Chondrocyte (in vitro differentiated cells): ENCODE results near the gene LDLRAD4. TPM values are rescaled to one million over a fixed set of nuclear protein-coding genes. Genes with fewer than 3 reads are reported as not detected.

Source experiments
- DNase-seq: peaks from one replicate; pipeline ENCODE4 v3.0.0; 2021; ENCODE audit warnings: mixed read lengths, low spot score
- H3K27ac Mint-ChIP-seq: one replicate; pipeline ENCODE4 v1.8.0; 2021; ENCODE audit warnings: mild to moderate bottlenecking, moderate library complexity, mixed read lengths; ENCODE audit not compliant: unreplicated experiment
- H3K27me3 Mint-ChIP-seq: 2 replicates; pipeline ENCODE4 v1.8.0; 2021; ENCODE audit warnings: low read depth, mixed read lengths
- H3K36me3 Mint-ChIP-seq: 2 replicates; pipeline ENCODE4 v1.8.0; 2021; ENCODE audit warnings: low read depth, mixed read lengths
- H3K4me1 Mint-ChIP-seq: 2 replicates; pipeline ENCODE4 v1.8.0; 2021; ENCODE audit warnings: low read depth, mild to moderate bottlenecking, mixed read lengths
- H3K4me3 Mint-ChIP-seq: one replicate; pipeline ENCODE4 v1.8.0; 2021; ENCODE audit warnings: mild to moderate bottlenecking, moderate library complexity, mixed read lengths; ENCODE audit not compliant: unreplicated experiment
- H3K9me3 Mint-ChIP-seq: 2 replicates; pipeline ENCODE4 v1.8.0; 2021; ENCODE audit warnings: low read depth, mixed read lengths
- CTCF ChIP-seq: fragments of 200-600 bp; sonication (generic); IDR thresholded peaks from 2 replicates; pipeline ENCODE4 v1.5.0; 2021; ENCODE audit warnings: antibody characterized with exemption, mild to moderate bottlenecking, moderate library complexity
- total RNA-seq: library from RNA; stranded (reverse); gene quantifications from 3 replicates; pipeline ENCODE4 v1.2.1, GENCODE V29; 2021

LDLRAD4 gene
- total RNA-seq, 1 donor from 2014 or later: 80.5 TPM

DNA sequence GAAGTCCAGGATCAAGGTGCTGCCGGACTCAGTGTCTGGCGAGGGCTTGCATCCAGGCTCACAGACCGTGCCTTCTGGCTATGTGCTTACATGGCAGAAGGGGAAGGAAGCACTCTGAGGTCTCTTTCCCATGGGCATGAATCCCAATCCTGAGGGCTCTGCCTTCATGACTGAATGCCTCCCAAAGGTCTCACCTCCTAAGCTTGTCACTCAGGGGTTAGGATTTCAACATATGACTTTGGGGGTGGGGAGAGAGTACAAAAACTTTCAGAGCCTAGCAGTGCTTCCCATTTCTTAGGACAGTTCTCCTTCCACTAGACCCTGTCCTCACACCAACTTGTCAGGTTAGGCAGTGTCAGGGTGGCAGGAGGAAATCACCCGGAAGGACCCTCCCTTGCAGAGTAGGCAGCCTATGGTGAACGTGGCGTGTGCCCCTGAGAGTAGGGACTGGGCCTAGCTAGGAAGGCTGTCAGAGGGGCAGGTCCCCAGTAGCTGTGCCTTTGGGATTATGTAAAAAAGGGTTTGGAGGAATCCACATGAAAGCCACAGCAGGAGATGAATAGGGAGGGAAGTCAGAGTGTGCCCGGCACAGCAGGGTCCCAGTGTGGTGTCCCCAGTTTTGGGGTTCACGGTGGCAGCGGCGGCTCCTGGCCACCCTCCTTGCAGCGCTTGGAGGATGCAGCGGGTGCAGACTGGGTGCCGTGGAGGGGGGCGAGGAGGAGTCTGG lies 233.3 kb downstream of the LDLRAD4 start:
- TF ChIP-seq CTCF: no peak
- no peaks in the 10 kb centered on the region for H3K27me3 Mint-ChIP-seq
- no peak overlapping the region for H3K4me3 Mint-ChIP-seq

GRCh38 chr18:13452388-13452811 lies 233.8 kb downstream of the LDLRAD4 start:
- Mint-ChIP-seq H3K4me1 (peaks cover 20% of the 10 kb centered on the region), H3K27me3 (no peaks in the 10 kb centered on the region), H3K36me3 (no peaks in the 10 kb centered on the region), H3K4me3 (peak overlapping the region; percentile 17), H3K27ac (peak overlapping the region; percentile 96), H3K9me3 (no peaks in the 10 kb centered on the region)
- no peak for DNase-seq
- no peak for TF ChIP-seq CTCF

More for the DNA sequence above, 233.3 kb downstream of the LDLRAD4 start:
- Mint-ChIP-seq H3K9me3 (no peaks in the 10 kb centered on the region), H3K27ac (peak overlapping the region; percentile 96), H3K36me3 (no peaks in the 10 kb centered on the region), H3K4me1 (peaks cover 14% of the 10 kb centered on the region)
- DNase-seq: no peak

DNA sequence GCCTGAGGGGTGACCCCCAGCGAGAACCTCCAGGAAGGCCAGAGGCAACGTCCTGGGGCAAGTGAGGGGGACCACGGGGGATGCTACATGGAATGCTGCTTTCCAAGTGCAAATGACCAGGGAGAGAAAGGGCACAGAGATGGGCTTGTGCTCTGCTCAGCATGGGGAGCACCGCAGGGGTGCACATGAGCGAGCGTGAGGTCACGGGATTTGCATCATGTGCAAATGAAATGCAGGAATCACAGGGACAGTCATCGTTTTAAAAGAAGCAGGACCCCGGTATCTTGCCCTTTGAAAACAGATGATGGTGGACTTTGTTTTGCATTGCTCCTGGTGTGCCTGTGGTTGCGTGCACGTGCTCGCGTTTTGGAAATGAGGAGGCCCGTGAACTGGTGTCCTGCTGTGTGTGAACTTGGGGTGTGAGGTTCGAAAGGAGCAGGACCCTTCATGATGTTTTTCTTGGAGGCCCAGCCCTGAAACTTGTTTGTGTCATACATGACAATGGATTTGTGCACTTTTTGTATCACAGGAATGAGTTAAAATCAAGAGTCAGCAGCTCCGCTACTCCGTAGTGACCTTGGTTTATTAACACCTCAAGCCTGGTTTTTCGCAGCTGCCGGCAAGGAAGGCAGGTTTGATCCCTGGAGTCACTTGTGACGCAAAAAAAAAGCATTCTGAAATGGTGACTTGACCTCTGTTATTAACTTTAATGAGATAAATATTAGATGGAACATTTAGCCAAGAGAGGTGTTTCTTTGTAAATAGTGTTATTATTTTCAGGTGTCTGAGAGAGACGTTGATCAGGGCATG lies 234.5 kb downstream of the LDLRAD4 start:
- H3K4me1 Mint-ChIP-seq: peaks cover 20% of the 10 kb centered on the region

GRCh38 chr18:13453714-13454113 lies 235.2 kb downstream of the LDLRAD4 start:
- Mint-ChIP-seq H3K9me3 (peaks cover 3% of the 10 kb centered on the region), H3K27me3 (no peaks in the 10 kb centered on the region), H3K4me1 (peaks cover 20% of the 10 kb centered on the region), H3K27ac (peak overlapping the region; percentile 46), H3K36me3 (peaks cover 5% of the 10 kb centered on the region), H3K4me3 (no peak overlapping the region)
- TF ChIP-seq CTCF: no peak
- no peak for DNase-seq

More for the DNA sequence above, 234.5 kb downstream of the LDLRAD4 start:
- H3K36me3 Mint-ChIP-seq: peaks cover 5% of the 10 kb centered on the region
- peaks cover 2% of the 10 kb centered on the region for H3K9me3 Mint-ChIP-seq
- H3K27ac Mint-ChIP-seq: peak overlapping the region; percentile 96
- peak overlapping the region; percentile 17 for H3K4me3 Mint-ChIP-seq
- H3K27me3 Mint-ChIP-seq: no peaks in the 10 kb centered on the region
- no peak for TF ChIP-seq CTCF
- DNase-seq: no peak

DNA sequence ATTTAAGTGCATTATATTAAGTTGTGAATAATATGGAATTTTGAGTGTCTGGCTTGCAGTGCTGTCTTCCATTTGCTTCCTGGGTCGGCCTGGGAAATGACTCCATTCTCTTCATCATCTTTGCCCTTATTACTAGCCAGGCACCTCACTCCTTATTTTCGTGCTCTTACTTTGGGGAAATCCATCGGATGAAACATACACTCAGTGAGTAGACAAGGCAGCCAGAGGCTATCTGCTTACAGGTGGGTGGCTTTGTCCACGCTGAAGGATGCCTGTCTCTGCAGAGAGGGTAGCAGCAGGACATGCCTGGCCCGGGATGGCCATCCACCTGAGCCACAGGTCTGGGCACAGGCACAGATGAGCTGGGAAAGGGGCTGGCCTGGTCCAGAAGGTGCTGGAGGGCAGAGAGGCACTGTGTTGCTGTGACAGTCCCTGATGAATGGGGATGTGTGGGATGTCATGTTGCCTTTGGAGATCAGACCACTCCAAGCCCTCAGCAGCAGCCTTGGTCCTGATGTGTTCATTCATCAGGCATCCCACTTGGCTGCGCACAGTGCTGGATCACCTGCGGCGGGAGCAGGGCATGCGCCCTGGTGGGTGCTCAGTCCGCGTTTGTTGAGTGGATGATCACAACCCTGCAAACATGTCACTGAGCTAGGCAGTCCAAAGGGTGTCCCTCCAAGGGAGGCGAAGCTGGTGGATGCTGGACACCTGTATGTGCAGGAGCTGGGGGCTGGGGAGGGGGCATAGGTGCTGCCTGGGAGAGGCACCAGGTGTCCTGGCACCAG lies 236.0 kb downstream of the LDLRAD4 start:
- no peak for TF ChIP-seq CTCF
- Mint-ChIP-seq H3K4me3 (no peak overlapping the region), H3K4me1 (peaks cover 20% of the 10 kb centered on the region), H3K36me3 (peaks cover 5% of the 10 kb centered on the region), H3K27ac (peak overlapping the region; percentile 61), H3K27me3 (no peaks in the 10 kb centered on the region), H3K9me3 (peaks cover 3% of the 10 kb centered on the region)
- no peak for DNase-seq
